NCI-H2227 treated with DMSO at 0.1 percent for 48 hours (cell line): ENCODE measurements around the gene ADM2.
"Not testable (repeated sequence)": the region's sequence is repeated elsewhere in the genome, so short reads cannot be mapped to it uniquely, and the experiment has no call there.

ENCODE experiments used
- DNase-seq: peaks from one replicate; lab custom pipeline; 2025; lab: John Stamatoyannopoulos, UW

Gene ADM2, protein sequence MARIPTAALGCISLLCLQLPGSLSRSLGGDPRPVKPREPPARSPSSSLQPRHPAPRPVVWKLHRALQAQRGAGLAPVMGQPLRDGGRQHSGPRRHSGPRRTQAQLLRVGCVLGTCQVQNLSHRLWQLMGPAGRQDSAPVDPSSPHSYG

DNA sequence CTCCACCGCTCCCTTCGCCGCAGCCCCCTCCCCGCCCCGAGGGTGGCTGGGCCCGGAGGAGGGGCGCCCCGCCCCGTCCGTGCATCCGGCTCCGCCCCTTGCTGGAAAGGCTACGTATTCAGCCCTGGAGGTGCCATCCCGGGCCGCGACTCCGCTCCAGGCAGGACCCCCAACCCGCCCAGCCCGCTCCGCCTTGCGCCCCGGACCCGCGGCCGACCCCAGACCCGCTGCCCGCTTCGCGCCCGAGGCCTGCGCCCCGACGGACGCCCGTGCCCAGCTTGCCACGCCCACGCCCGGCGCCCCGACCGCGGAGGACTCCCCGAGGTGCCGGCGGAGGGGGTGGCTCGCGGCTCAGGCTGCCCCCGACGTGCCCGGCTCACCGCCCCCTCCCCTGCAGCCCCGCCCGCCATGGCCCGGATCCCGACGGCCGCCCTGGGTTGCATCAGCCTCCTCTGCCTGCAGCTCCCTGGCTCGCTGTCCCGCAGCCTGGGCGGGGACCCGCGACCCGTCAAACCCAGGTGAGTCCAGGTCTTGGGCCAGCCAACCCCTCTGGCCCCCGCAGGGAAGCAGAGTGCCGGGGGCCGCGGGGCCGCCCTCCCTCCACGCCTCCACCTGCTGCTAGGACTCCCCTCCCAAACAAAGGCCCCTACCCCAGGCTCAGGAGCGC is at the start of gene ADM2:
ADM2 (plus strand) TSS at position 104 of the 667 bp plus-strand sequence; CDS start at position 409, 305 bp downstream.
- DNase-seq: no peak

DNA sequence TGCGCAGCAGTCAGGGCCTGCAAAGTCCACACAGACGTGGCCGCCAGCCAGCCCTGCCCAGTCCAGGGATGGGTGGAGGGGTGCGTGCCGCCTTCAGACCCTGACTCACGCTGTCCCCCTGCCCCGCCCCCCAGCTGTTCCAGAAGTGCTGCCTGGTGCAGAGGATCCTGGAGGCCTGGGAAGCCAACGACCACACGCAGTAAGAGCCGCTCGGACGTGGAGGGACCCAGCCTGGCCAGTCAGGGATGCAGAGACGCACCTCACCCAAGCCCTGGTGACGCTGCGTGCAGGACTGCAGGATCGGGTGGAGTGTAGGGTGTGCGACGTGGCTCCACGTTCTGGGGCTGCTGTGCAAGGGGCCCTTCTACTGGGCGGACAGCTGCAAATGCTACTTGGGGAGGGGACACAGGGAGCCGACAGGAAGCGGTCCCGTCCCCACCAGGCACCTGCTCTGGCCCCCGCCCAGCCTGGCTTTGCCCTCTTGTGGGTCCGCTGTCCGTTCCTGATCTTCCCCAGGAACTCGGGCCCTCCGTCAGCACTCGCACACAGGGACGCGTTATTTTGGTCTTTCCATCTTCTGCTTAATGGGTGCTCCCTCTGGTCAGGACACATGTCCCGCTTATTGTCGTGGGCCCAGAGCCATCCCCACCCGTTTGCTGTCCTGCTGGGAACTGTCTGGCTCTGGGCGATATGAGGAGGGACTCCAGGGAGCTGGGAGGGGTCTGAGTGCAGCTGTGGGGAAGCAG is 49.0 kb upstream of the ADM2 start:
- no peak for DNase-seq

DNA sequence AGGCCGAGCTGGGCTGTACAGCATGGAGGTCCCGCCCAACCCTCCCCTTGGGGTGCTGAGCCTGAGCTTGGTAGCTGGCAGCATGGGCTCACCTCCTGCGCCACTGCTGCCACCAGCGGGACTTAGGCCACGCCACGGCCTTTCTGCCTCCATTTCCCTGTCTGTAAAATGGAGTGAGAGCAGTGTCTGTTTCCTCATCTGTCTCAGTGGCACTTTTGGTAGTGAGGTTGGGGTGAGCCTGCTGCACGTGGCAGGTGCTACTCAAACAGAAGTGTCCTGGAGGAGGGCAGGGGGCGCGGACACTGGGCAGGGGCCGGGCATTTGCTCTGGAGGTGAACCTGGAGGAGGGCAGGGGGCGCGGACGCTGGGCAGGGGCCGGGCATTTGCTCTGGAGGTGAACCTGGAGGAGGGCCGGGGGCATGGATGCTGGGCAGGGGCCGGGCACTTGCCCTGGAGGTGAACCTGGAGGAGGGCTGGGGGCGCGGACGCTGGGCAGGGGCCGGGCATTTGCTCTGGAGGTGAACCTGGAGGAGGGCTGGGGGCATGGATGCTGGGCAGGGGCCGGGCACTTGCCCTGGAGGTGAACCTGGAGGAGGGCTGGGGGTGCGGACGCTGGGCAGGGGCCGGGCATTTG is 48.3 kb upstream of the ADM2 start:
- not testable (repeated sequence) for DNase-seq

DNA sequence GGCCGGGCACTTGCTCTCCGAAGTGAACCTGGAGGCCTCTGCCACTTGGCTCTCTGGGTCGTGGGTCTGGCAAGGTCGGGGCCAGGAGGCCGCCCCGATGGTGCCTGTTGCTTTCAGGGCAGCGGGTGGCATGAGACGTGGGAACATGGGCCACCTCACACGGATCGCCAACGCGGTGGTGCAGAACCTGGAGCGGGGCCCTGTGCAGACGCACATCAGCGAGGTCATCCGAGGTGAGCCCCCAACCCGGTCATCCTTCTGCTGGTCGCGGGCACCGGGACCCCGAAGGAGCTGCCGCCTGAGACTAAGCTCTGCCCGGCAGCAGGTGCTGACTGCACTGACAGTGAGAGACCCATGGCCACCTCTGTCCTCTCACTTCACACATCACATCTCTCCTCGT is 46.5 kb upstream of the ADM2 start:
- DNase-seq: no peak

DNA sequence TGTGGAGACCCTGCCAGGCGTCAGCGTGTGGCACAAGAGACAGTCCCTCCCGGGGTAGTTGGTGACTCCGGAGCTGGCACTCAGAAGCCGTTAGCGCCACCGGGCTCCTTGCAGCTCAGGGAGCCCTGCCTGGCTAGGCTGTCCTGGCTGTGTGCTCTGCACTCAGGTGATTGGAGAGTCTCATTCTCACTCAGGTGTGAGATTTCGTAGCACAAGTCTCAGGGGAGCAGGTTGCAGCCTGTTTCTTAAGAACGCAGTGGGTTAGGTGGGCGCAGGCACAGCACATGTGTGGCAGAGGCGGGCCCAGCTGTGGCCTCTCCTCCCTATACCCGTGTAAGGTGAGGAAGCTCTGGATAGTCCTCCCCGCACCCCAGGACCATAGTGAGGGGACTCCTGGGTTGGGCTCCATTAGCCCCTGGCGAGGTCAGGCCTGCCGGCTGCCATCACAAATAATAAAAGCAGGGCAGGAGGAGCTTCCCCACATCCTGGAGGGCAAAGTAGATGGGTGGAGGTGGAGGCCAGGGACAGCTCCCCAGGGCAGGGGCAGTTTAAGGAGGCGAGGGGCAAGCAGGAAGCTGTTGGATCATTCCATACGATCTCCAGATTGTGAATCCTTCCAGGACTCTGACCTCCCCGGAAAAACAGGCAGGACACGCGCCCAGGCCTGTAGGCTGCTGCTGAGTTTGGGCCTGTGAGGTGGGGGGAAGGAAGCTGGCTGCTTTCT is 45.9 kb upstream of the ADM2 start:
- no peak for DNase-seq

DNA sequence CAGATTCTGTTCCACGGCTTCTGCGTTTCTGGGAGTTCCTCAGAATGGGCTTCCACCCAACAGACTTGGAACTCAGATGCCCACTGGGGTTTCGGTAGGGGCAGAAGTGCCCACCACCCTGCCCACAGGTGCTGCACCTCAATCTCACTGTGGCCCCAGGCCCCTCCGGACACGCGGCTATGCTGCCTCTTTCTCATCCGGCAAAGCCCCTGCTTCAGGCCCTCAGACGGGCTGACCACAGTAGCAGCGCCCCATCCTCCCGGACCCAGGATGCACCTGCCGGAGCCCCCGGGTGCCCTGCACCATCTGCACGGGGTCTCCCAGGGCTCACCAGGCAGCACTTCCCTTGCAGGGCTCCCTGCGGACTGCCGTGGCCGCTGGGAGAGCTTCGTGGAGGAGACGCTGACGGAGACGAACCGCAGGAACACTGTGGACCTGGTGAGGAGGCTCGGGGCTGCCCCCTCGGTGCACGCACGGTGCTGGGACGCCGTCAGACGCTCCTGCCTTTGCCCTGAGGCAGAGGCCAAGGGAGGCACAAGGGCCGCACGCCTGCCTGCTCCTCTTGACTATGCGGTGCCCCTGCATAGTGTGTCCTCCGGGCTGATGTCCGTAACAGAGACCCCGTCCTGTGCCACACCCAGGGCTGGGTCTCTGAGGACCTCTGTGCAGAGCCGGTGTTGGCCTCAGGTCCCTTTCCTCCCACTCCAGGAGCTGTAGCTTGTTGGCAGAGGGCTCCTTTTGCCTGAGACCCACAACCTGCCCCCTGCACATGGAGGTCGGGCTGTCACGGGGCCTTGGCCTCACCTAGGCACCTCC is 45.1 kb upstream of the ADM2 start:
- DNase-seq: no peak

DNA sequence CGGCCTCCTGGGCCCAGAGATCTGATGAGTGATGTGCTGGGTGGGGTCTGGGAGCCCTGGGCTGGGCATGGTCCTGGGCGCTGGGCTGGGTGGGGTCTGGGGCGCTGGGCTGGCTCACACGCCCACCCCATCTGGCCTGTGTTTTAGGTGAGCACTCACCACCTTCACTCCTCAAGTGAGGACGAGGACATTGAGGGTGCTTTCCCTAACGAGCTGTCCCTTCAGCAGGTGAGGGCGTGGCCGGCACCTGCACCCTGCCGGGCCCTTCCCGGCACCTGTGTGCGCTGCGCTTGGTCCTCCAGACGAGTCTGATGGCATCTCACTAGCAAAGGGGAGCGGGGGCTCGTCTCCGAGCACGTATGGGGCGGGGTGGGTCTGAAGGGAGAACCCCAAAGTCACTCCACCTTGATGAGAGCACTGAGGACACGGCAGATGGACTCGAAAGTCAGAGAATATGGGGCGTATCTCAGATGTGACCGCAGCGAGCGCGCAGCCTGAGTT is 44.5 kb upstream of the ADM2 start:
- no peak for DNase-seq

DNA sequence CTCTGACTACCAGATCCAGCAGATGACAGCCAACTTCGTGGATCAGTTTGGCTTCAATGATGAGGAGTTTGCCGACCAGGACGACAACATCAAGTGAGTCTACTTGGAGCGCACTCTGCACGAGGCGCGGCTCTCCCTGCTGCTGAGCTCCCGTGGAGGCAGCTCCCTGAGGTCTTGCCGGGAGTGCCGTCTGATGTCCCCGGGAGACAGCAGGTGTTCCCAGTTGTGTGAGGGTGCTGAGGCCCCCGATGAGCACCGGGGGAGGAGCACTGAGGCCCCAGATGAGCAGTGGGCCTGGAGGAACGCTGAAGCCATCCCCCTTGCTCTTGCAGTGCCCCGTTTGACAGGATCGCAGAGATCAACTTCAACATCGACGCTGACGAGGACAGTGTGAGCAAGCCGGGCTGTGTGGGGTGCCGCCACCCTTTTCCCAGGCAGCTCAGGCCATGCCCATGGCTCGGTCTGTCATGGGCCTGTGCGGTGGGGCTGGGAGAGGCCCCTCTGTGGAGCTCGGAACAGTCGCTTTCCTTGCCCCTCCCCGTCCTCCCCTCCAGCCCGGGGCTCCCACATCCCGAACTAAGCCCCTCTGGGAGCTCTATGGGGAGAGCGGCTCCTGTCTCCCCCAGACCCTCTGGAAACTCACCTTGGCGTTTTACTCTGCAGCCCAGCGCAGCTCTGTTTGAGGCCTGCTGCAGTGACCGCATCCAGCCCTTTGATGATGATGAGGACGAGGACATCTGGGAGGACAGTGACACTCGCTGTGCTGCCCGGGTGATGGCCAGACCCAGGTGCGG is 43.6 kb upstream of the ADM2 start:
- DNase-seq: no peak

DNA sequence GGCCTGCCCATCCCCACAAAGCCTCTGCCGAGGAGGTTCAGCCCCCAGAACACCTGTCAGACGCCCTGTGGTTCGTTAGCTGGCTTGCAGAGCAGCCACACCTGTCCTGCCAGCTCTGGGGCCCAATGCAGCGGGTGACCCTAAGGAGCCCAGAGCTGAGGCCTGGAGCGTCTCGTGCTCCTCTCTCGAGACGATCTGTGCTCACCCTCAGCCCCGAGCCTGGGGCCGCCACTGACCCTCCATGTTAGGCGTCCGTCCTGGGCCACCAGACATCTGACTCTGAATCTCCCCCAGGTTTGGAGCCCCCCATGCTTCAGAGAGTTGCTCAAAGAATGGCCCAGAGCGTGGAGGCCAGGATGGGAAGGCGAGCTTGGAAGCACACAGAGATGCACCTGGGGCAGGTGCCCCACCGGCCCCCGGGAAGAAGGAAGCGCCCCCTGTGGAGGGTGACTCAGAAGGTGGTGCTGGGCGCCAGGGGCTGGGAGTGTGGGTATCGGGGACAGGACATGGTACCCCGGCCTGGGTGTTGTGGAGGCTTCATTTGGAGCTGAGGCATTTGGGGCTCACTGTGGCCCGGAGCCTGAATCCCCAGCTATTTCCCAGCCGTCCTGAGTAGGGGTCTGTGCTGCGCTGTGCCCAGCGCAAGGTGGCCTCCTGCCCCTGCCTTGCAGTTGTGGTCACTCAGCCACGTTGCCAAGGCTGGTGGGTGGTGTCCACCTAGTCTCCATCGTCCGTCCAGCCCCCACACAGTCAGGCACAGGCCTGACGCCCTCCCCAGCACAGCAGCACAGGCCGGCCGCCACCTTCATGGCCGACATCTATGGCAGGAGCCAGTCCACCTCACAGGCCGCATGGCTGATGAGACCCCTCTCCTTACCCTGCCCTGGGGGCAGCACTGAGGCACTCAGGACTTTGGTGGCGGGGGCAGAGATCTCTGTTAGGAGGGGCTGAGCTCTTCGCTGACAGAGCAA is 42.8 kb upstream of the ADM2 start:
- DNase-seq: no peak

DNA sequence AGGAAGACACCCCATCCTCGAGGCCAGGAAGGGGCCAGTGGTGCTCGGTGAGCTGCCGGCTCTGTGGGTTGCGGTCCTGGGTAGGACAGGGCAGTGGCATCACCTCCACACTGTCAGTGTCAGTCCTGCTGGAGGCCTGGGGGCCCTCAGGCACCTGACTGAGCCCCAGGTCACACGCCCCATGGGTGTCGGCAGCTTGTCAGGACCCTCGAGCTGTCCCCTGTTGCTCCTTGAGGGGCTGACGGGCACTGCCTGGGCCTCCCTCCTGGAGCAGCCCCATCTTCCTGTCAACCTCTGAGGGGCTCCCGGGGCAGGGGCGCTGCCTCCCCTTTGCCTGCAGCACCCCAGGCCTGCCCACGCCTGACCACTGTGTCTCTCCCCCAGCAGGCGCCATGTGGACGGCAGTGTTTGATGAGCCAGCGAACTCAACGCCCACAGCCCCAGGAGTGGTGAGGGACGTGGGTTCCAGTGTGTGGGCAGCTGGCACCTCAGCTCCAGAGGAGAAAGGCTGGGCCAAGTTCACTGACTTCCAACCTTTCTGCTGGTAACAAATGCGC is 42.0 kb upstream of the ADM2 start:
- no peak for DNase-seq

DNA sequence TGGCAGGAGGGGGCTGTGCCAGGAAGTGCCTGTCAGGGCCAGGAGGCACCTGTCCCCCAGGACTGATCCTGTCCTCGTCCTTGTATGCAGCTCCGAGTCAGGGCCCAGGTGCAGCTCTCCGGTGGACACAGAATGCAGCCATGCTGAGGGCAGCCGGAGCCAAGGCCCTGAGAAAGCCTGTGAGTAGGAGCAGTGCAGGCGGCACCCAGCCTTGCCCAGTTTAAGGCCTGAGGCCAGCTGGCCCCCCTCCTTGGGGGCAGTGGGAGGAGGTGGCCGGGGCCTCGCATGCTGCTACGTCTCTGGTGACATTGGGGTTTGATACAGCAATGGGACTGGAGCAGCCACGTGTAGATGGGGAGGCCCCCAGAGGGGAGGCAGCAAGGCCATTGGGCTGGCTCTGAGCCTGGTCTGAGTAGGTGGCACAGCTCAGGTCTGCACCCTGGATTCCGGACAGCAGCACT is 41.4 kb upstream of the ADM2 start:
- DNase-seq: no peak

DNA sequence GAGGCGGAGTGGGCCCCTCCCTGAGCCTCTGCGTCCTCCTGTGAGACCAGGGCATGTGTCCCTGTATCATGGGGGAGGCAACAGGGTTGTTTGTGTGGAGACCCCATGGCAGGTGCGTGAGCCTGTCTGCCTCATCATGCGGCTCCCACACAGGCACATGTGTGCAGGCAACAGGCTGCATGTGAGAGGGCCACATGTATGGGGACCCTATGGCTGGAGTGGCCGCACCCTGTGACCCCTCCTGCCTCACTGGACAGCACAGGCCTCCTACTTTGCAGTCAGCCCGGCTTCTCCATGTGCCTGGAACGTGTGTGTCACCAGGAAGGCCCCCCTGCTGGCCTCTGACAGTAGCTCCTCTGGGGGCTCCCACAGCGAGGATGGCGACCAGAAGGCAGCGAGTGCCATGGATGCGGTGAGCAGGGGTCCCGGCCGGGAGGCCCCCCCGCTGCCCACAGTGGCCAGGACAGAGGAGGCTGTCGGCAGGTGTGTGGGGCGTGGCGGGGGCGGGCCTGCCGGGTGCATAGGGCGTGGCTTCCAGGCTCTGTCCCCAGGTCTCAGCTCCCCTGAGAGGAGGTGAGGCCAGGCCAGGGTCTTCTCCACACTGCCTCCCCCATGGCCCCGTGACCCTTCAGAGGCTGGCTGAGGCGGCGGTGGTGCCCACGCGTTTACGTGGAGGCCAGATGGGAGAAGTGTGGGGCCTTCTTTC is 40.6 kb upstream of the ADM2 start:
- no peak for DNase-seq

DNA sequence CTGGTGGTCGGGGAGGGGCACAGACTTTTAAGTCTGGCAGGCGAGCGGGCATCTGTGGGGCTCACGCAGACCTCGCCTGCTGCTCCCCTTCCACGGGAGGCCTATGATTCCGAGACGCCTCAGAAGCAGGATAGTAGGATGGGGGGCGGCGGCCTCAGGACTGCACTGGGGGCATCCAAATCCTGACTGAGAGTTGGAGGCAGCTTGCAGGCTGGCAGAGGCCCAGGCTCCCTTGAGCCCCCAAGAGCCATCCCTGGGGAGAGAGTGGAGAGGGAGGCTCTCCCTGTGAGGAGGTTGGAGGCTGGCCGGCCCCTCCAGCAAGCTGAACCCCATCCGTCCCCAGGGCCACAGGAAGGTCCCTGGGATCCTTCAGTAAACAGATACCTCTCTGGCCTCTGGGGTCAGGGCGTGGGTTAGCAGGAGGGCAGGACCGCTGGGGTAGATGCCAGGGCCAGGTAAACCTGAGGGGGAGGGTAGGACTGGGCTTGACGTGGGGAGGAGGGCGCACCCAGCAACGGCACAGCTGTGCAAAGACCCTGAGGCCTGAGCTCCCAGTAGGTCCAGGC is 39.8 kb upstream of the ADM2 start:
- DNase-seq: no peak

DNA sequence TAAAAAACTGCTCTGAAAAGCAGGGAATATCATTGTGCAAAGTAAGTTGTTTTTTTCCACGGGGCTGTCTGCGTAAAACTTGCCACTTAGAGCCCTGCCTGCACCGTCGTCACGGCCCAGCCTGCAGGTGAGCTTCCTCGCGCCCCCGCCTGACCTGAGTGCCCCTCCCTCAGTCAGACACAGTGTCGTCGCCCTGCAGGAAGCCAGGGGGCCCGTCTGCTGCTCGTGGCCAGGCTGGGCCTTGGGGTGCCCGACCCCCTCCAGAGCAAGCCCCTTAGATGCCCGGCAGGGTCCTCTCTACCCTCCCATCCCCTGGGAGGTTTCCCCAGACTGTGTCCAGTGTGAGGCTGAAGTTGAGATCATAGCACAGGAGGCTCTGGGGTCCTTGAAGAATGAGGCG is 38.1 kb upstream of the ADM2 start:
- no peak for DNase-seq

DNA sequence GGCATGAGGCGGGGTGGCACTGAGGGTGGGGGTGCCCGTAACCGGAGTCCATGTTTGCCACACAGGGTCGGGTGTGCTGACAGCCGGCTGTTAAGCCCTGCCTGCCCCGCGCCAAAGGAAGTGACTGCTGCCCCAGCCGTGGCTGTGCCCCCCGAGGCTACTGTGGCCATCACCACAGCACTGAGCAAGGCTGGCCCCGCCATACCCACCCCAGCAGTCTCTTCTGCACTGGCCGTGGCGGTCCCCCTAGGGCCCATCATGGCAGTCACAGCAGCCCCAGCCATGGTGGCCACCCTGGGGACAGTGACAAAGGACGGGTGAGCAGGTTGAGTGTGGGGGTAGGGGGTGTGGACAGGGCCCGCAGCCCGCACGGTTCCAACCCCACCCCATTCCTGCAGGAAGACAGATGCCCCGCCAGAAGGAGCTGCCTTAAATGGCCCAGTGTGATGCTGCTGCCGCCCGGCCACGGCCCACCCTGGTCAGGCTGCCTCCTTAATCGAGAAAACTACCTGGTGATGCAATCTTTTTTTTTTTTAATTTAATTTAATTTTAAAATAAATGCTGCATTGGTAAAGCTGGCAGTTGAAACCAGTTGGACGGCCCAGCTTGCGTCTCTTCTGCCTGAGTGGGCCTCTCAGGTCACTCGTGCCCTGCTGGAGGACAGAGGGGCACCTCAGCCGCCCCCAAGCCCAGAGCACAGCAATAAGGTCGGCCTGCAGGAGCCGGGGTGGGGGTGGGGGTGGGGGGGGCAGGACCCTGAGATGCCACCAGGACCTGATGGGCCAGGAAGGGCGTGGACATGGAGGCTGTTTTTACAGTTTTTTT is 37.3 kb upstream of the ADM2 start:
- no peak for DNase-seq

DNA sequence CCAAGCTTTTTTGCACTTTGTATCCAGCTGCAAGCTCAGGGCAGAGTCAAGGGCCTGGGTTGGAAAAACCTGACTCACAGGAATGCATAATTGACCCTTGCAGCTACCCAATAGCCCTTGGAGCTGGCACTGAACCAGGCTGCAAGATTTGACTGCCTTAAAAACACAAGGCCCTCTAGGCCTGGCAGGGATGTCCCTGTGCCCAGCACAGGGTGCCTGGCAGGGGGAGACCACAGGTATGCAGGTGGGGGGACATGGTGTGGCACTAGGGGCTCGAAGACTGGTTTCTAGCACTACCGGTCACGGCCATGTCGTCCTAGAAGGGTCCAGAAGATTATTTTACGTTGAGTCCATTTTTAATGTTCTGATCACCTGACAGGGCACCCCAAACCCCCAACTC is 36.7 kb upstream of the ADM2 start:
- DNase-seq: no peak
